H54 (cell line): ENCODE data around the gene HAND2.

Experiments
- DNase-seq: peaks from one replicate; pipeline ENCODE4 v3.0.0; 2011; ENCODE audit warnings: low spot score, mixed read lengths; ENCODE audit not compliant: insufficient read length
- FAIRE-seq: peaks from 3 replicates; lab custom pipeline; 2011; peaks lifted over from hg19 to GRCh38; lab: Jason Lieb, UNC
- POLR2A ChIP-seq: IDR thresholded peaks from 2 replicates; pipeline ENCODE4 v1.6.1; 2011; ENCODE audit warnings: low read depth, mild to moderate bottlenecking, low read length

HAND2 gene

GRCh38 chr4:173546776-173547175 is 16.7 kb upstream of the HAND2 start:
- DNase-seq (no peak), FAIRE-seq (no peak)
- TF ChIP-seq POLR2A = no peak

DNA sequence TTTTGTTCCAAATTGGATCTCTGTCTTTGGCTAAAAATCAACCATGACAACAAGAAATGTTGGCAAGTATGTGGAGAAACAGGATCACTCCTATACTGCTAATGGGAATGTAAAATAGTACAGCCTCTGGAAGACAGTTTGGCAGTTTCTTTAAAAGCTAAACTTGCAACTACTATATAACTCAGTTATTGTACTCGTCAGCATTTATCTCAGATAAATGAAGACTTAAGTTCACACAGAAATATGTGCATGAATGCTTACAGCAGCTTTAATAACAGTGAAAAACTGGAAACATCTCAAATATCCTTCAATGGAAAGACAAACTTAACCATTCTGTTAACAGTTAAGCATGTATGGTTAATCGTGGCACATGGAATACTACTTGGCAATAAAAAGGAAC is 15.4 kb upstream of the HAND2 start:
- FAIRE-seq = no peak
- DNase-seq = no peak
- TF ChIP-seq POLR2A = no peak

- TF ChIP-seq POLR2A = no peak
- FAIRE-seq (no peak), DNase-seq (no peak)
Observed at GRCh38 chr4:173543266-173543665, 13.2 kb upstream of the HAND2 start.

GRCh38 chr4:173539986-173540385 is 10.0 kb upstream of the HAND2 start:
- TF ChIP-seq POLR2A = no peak
- no peak for DNase-seq
- no peak for FAIRE-seq

GRCh38 chr4:173538909-173539445 is 8.9 kb upstream of the HAND2 start:
- FAIRE-seq (no peak), DNase-seq (no peak)
- TF ChIP-seq POLR2A = no peak

- DNase-seq (no peak), FAIRE-seq (no peak)
- no peak for TF ChIP-seq POLR2A
Observed at GRCh38 chr4:173538148-173538908, 8.3 kb upstream of the HAND2 start.

- no peak for TF ChIP-seq POLR2A
- DNase-seq = no peak
- no peak for FAIRE-seq
Observed at GRCh38 chr4:173537613-173538147, 7.7 kb upstream of the HAND2 start.

DNA sequence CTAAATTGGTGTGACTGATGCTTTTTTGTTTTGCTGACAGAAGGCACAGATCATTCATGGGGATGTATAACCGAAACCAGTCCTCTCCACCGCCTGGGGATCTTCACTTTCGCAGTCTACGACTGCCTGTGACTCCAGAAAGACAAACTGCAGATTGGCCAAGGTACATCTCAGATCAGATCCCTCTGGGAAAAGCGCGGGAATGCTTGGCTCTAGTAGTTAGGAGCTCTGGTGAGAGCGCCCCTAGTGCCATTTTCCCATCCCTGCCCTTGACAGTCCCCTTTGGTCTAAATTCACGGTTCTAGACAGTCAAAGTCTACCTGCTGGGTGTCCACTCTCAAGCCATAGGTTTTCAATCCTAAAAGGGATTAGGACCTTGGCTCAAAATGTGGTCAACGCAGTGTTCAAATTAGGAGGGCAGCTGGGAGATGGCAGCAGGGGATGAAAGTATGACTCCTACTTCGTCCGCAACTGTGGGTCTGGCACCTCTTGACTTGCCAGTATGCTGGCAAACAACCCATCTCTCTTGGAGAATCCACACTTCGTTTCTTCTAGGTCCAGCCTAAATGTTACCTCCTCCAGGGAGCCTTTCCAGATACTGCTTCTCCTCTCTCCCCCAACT is 6.9 kb upstream of the HAND2 start:
- FAIRE-seq (no peak), DNase-seq (no peak)
- TF ChIP-seq POLR2A = no peak

GRCh38 chr4:173535957-173536356 is 5.9 kb upstream of the HAND2 start:
- TF ChIP-seq POLR2A = no peak
- DNase-seq (no peak), FAIRE-seq (no peak)

- TF ChIP-seq POLR2A = no peak
- FAIRE-seq = no peak
- no peak for DNase-seq
Observed at GRCh38 chr4:173535165-173535902, 5.3 kb upstream of the HAND2 start.

DNA sequence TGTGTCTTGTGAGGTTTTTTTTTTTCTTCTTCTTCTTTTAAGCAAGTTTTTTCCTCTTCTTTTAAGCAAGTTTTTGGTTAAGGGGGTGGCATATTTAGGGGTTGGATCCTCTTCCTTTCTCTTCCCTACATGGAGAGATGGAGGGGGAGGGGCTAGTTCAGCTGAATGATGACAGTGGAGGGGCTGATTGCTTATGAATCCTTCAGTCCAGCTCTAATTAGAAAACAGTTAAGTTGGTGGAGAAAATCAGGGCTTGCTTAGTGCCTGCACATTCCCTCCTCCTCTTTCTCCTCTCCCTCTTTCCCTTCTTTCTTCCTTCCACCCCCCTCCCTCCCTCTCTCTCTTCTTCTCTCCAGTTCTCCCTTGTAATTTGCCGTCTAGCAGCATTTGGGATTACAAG is 4.4 kb upstream of the HAND2 start:
- no peak for TF ChIP-seq POLR2A
- DNase-seq (no peak), FAIRE-seq (no peak)

GRCh38 chr4:173532725-173533511 is 2.9 kb upstream of the HAND2 start:
- DNase-seq = no peak
- TF ChIP-seq POLR2A = no peak
- no peak for FAIRE-seq
